Mononuclear cell (primary cell): ENCODE results near the gene LRRC47. TPM values are rescaled to one million over a fixed set of nuclear protein-coding genes. Genes with fewer than 3 reads are reported as not detected.

Experiments used
- H3K27me3 ChIP-seq: 2 replicates; pipeline ENCODE4 v1.6.0; 2011; ENCODE audit warnings: low read length, control low read depth; ENCODE audit not compliant: insufficient read depth
- H3K4me1 ChIP-seq: 2 replicates; pipeline ENCODE4 v1.5.1; 2011; ENCODE audit warnings: mild to moderate bottlenecking, low read length, control low read depth; ENCODE audit not compliant: insufficient read depth
- H3K4me3 ChIP-seq: 2 replicates; pipeline ENCODE4 v1.5.1; 2011; ENCODE audit warnings: mild to moderate bottlenecking, low read length, moderate library complexity
- H3K9me3 ChIP-seq: 2 replicates; pipeline ENCODE4 v1.5.1; 2011; ENCODE audit warnings: low read depth, mild to moderate bottlenecking, control low read depth, low read length
- total RNA-seq: library from RNA; depleted of rRNA; stranded (reverse); fragments of >200 nt; gene quantifications from one replicate; pipeline ENCODE4 v1.2.3, GENCODE V29; 2012

Gene LRRC47
- total RNA-seq, 1 donor = 20.9 TPM

DNA sequence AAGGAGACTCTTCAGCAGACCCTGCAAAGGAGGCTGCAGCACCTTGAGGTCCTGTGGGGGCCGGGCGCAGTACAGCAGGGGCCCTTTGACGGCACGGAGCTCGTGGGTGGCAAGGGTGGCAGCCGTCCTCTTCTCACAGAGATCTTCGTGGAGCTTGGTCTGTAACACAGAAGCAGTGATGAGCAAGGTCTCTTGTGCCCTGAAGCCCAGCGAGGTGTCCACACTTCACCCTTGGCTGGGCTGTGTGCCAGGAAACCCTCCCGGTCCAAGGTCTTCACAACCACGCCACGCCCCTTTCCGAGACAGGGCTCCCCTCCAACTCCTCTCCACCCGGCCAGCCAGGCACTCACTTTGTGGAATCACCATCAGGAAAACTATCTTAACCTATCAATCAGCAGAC, 11.3 kb downstream of the LRRC47 start:
- Histone ChIP-seq H3K4me3 (no peak overlapping the region), H3K4me1 (no peaks in the 10 kb centered on the region), H3K9me3 (no peaks in the 10 kb centered on the region), H3K27me3 (no peaks in the 10 kb centered on the region)

DNA sequence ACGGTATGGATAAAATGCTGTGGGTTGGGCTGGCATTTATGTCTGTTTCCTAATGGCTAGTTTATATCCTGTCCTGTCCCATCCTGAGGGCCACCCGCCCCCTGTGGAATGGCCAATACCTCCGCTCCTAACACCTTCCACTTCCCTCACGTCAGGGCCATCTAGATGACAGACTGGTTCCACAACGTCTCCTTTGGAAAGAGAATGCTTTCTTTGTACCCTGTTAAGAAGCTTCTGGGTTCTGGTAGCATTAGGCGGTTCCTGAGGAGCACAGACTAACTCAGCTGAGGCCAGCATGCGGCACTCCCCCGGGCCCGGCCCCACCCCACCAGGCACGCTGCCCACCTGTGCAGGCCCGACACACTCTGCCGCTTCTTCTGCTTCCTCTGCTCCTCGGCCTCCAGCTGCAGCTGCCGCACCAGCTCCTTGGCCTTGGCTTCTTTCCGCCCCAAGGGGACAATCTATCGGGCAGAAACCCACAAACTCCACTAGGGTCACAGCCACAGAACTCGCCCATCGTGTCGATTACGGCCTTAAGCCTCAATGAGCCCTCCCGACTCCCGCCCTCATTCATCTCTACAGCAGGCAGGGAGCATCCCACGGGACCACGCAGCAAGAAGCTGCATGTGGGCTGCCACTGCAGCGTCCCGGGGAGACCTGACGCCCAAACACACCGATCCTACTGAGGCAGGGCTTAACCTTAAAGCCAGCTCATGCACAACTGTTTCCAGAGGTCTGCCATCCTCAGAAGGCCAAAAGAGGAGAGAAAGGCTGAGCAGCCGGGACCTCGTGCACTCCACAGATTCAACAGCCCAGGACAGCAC, 12.4 kb downstream of the LRRC47 start:
- H3K9me3 ChIP-seq = no peaks in the 10 kb centered on the region
- no peaks in the 10 kb centered on the region for H3K27me3 ChIP-seq
- H3K4me3 ChIP-seq = no peak overlapping the region
- no peaks in the 10 kb centered on the region for H3K4me1 ChIP-seq

DNA sequence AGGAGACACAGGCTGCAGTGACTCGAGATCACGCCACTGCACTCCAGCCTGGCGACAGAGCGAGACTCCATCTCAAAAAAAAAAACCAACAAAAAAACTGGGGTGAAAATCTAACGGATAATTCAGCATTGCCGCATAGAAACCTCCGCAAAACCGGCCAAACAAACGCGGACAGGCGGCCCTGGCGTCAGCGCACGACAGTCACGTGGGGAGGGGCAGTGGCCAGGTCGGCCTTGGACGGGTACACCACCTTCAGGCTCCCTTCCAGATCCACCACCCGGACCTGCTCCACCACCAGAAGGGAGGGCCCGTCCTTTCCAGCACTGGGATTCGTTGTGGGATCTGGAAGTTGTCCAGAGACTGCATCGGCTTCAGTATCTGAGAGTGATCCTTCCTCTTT, 15.4 kb downstream of the LRRC47 start:
- H3K4me1 ChIP-seq = no peaks in the 10 kb centered on the region
- no peaks in the 10 kb centered on the region for H3K9me3 ChIP-seq
- H3K27me3 ChIP-seq = no peaks in the 10 kb centered on the region
- H3K4me3 ChIP-seq = no peak overlapping the region

DNA sequence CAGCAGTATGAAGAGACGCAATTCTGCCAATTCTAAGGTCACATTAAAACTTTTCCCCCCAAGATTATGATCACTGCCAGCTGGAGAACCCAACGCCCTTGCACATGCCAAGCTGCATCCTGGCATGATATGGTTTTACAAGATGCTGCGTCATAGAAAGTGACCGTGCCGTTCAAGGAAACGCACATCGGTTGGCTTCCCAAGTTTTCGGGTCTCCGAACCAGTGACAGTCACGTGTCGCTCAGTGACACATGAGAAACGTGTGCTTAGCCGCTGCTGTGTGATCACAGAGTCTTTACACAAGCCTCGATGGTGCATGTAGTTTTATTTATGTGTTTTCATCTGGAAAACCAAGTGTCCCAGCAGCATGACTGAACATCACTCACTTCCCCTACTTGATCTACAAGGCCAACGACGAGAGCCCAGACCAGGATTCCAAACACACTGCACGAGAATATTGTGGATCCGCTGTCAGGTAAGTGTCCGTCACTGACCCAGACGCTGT, 16.3 kb downstream of the LRRC47 start:
- no peak overlapping the region for H3K4me3 ChIP-seq
- H3K27me3 ChIP-seq = no peaks in the 10 kb centered on the region
- no peaks in the 10 kb centered on the region for H3K9me3 ChIP-seq
- H3K4me1 ChIP-seq = peaks cover 9% of the 10 kb centered on the region

DNA sequence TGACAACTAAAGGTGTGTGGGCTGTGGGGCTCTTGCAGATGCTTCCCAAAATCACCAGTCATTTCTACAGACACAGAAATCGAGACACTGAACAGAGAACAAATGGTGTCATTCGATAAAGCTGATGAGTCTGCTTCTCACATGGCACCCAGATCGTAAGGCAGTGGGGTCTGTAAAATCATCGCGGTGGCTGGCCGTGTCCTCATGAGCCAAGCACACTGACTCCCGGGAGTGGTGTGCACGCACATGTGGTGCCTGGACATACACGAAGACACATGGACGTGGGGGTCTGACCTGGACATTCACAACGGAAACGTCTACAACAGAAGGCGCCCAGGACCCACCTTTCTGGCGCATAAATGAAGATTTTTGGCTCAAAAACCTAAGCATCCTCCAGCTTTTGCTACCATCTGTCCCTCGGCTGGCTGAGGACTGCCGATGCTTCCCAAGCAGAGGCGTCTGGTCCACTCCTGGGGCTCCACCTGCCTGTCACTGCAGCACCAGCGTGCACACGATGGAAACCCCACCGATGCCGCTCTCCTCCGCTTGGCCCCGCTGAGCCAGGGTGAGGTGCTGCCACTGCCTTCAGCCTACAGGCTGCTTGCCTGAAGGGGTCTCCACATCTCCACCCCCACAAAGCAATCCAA, 16.9 kb downstream of the LRRC47 start:
- no peaks in the 10 kb centered on the region for H3K9me3 ChIP-seq
- no peaks in the 10 kb centered on the region for H3K27me3 ChIP-seq
- H3K4me3 ChIP-seq = no peak overlapping the region
- peaks cover 9% of the 10 kb centered on the region for H3K4me1 ChIP-seq

DNA sequence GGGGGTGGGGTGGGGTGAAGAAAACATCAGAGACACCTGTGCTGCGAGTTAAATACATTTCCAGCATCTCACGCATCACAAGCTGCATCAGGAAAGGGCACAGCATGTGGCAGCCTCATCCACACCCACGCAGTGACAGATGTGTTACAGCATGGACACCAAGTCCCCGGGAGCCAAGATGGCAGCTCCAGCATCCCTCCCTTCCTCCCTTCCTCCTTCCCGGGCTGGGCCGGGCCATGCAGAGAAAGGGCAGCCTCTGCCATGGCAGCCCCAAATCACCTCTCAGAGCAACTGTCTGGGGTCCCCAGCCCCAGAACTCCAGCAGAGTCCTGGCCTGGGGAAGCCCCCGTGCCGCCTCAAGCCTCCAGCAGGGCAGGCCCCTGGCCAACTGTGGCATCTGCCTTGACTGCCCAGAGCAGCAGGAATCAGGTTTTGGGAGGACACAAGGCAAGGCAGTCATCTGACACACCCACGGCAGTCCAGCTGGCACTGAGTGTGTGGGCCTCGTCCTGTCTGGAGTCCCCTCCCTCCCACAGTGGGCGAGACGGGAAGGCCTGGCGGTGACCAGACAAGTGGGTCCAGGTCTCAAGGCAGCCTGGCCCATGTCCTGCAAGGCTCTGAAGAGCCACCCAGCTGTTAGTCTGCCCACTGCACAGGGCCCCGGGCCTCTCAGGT, 17.6 kb downstream of the LRRC47 start:
- no peaks in the 10 kb centered on the region for H3K9me3 ChIP-seq
- peaks cover 9% of the 10 kb centered on the region for H3K4me1 ChIP-seq
- no peak overlapping the region for H3K4me3 ChIP-seq
- H3K27me3 ChIP-seq = no peaks in the 10 kb centered on the region

DNA sequence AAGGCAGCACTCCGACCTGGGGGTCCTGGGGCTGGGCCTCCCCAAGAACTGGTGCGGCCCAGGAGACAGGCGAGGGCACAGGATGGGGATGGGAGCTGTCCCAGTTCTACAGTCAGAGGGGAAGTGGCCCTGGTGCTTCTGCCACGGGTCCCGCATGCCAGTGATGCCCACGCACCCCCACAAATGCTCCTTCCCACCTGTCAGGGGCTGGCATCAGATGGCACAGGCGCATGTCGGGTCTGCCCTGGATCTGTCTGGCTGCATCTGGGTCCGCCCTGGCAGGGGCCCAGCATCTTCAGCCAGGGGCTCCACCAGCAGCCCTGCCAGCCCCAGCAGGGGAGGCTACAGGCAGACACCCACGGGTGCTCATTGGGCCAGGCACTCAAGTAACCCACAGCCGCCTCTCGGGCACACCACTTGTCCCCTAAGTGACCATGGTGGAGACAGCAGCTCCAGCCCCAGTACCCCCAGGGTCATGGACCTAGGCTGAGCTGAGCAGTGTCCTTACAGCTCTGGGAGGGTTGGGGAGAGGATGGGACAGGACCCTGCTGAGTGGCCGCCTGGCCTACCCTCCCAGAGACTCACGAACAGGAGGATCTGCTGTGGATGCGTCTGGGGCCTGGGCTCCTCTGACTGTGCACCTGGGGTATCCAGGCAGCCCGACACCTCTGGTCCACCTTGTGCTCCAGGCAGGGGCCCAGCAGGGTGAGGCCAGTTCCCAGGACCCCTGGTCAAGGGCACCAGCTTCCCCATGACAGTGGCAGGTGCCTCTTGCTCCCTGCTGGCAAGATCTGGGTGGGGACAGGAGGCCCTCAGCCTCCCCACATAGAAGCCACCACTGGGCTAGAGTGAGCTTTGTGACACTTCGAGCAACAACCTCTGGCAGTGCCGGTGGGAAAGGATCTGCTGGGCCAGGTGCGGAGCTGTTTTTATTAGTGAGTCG, 18.4 kb downstream of the LRRC47 start:
- Histone ChIP-seq H3K4me3 (no peak overlapping the region), H3K9me3 (no peaks in the 10 kb centered on the region), H3K4me1 (peaks cover 9% of the 10 kb centered on the region), H3K27me3 (no peaks in the 10 kb centered on the region)

DNA sequence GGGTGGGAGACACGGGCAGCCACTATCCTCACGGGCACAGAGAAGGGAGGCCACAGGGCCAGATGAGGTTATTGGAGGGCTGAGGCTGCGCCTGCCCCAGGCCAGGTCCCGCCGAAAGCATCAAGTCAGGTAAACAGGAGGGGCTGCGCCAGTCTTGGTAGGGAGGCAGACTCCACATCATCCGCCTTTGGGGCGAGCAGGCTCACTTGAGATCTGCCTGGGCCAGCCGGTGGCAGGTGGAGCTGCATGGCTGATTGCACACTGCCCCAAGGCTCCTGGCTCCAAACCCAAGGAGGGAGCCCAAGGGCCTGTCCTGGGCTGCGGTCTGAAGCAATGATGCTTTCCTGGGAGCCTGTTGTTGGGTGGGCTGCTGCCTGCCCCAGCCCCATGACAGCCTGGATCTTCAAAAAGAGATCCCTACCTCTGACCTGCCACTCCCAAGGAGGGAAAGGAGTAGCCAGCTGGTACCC, 19.2 kb downstream of the LRRC47 start:
- Histone ChIP-seq H3K27me3 (no peaks in the 10 kb centered on the region), H3K9me3 (no peaks in the 10 kb centered on the region), H3K4me1 (peaks cover 9% of the 10 kb centered on the region), H3K4me3 (no peak overlapping the region)

DNA sequence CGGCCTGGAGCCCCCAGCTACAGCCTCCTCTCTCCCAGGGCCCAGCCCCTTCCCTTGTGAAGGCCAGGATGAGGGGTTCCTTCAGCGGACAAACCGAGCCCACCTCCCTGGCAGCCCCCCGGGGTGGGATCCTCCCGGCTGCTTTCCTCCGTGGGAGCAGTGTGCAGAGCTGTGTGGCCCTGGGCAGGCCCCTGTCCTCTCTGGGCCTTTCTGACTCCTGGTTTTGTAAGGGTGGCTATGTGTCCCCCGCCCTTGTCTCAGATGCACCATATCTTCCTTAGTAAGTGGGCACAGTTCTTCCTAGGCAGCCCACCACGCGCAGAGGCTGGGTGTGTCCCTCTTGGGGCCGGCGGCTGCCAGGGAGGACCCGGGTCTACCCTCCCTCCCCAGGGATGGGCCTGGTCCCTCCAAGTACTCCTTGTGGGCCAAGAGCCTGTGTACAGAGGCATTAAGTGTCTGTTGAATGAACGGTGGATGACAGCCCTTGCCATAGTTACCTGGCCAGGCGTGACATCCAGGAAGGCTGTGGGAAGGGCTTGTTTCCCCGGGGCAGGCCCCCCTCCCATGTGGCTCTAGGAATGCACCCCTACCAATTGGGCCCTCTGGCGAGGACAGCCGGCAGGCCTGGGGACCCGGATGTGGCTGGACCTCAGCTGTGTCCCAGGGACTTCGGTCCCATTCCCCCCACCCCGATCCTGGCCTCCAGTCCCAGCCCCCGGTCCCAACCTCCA, 19.9 kb downstream of the LRRC47 start:
- Histone ChIP-seq H3K27me3 (no peaks in the 10 kb centered on the region), H3K9me3 (no peaks in the 10 kb centered on the region), H3K4me1 (peaks cover 17% of the 10 kb centered on the region), H3K4me3 (no peak overlapping the region)

DNA sequence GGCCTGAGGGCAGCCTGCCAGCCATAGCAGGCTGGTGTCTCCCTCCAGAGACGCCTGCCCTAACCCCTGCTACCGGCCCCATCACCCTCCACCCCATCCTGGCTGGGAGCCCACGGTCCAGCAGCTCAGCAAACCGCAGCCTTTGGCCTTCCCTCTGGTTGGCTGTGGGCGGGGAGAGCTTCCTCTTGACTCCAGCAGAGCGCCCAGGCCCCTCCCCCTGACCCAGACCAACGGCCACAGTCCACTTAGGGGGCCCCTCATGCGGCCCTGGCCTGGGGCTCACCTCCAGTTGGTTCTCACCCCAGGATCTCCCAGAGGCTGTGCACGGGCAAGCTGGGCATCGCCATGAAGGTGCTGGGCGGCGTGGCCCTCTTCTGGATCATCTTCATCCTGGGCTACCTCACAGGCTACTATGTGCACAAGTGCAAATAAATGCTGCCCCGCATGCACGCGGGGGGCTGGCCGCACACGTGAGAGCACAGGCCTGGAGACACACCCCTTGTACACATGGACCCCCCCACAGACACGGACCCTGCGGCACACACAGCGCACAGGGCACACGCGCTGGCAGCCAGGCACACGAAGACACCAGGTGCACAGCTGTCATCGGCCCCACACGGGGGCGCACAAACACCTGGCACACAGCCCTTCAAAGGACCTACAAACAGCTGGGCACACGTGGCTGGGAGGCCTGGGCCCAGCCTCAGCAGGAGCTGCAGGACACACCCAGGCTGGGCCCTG, 20.6 kb downstream of the LRRC47 start:
- H3K4me3 ChIP-seq = no peak overlapping the region
- no peaks in the 10 kb centered on the region for H3K9me3 ChIP-seq

DNA sequence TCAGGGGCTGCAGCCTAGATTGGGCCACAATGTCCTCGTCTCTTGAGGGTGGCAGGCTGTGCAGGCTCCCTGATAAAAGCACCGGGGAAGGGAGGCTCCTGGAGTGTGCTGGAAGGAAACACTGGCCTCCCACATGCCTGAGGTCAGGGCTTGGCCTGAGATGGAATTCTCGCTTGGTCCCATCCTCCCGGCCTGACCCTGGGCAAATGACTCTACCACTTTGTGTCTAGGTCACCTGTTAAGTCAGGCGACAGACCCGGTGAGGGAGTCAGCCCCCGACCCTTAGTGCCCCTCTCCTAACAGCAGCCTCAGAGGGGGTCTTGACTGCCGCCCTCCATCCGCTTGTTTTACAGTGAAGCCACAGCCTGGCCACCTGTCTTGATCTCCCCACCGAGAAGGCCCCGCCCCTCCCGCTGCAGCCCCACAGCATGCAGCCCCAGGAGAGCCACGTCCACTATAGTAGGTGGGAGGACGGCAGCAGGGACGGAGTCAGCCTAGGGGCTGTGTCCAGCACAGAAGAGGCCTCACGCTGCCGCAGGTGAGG, 21.3 kb downstream of the LRRC47 start:
- H3K9me3 ChIP-seq = no peaks in the 10 kb centered on the region
- no peaks in the 10 kb centered on the region for H3K27me3 ChIP-seq
- peaks cover 19% of the 10 kb centered on the region for H3K4me1 ChIP-seq
- no peak overlapping the region for H3K4me3 ChIP-seq

More for the DNA sequence above, 20.6 kb downstream of the LRRC47 start:
- Histone ChIP-seq H3K27me3 (no peaks in the 10 kb centered on the region), H3K4me1 (peaks cover 19% of the 10 kb centered on the region)

DNA sequence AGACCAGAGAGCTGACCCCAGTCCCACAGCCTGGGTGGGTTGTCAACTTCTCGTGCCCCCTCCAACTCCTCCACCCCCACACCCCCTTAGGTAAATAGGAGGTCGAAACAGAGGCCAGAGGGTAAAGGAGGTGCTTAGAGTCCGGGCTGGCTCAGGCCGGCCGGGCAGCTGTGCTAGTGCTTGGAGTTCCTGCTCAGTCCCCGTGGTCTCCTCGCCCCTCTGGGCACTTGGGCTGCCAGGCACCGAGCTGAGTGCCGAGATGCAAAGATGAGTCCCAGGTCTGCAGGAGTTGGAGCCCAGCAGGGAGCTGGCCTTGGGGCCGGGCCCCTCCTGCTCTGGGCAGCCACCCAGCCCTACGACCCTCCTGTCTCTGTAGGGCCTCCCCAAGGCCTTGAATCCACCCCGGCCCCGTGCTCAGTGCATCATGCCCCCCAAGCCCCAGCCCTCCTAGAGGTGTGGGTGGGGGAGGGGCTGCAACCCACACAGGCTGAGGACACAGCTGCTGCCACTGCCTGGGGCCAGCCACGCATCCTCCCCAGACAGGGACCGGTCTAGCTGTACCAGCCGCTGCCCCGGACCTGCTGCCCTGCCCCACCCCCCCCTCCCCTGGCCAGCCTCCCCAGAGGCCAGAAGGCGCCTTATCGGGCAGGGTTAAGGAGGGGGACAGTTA, 21.9 kb downstream of the LRRC47 start:
- Histone ChIP-seq H3K4me1 (peaks cover 19% of the 10 kb centered on the region), H3K9me3 (no peaks in the 10 kb centered on the region), H3K27me3 (no peaks in the 10 kb centered on the region), H3K4me3 (no peak overlapping the region)
